GM12892 (cell line): Measurements from ENCODE around the gene CARD9.

Experiments
- POLR2A ChIP-seq: IDR thresholded peaks from 2 replicates; pipeline ENCODE4 v1.6.1; 2011; ENCODE audit warnings: low read depth, low read length, control low read depth
- POLR2AphosphoS5 ChIP-seq: IDR thresholded peaks from 2 replicates; pipeline ENCODE4 v1.6.1; 2011; ENCODE audit warnings: low read depth, low read length, control low read depth

DNA sequence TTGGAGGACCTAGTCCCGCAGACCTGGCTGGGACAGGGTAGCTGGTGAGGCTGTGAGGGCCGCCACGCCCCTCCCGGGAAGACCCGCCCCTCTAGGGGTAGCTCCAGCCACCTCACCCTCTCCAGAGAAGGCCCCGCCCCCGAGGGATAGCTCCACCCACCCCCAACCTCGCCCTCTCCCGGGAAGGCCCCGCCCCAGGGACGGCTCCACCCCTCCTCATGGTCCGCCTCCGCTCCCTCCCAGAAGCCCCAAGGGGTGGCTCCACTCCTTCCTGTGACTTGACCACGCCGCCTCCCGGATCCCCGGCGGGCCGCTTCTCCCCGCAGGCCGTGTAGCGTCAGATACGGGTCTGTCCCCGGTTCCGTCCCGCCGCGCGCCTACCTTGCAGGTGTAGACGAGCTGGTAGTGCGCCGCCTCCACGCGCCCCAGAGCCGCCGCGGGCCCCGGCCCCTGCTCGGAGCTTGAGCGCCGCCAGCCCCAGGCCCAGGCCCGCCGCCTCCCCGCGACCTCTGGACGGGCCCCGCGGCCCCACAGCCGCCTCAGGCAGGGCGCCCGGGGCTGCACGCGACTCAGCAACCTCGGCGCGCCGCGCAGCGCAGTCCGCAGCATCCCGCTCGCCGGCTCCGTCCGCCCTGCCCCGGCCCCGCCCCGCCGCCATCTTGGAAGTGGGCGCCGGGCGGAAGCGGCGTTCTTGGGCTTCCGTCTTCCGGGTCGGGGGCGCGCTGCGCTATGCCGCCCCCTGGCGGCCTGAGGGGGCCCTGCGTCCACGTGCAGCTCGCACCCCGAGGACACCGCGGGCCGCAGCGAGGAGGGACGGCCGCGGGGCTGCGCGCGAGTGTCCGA lies 10.1 kb downstream of the CARD9 start, which contains the start of gene DNLZ:
- TF ChIP-seq POLR2A (peak; percentile 83; the same call in 1 of the 2 replicates), POLR2AphosphoS5 (peak; percentile 86)
